GM12878 (cell line): ENCODE data around the gene NXN. TPM values are rescaled to one million over a fixed set of nuclear protein-coding genes. Genes with fewer than 3 reads are reported as not detected.

ENCODE experiments used
- ATAC-seq: fragments of 200-7000 bp; cut with Tn5 transposase; 3 replicates; pipeline ENCODE4 v1.9.1; 2020; ENCODE audit warnings: mild to moderate bottlenecking, moderate library complexity
- BruUV-seq: library from RNA; stranded (reverse); fragments of 400-500 nt; replicated peaks from 2 replicates; lab custom pipeline; 2021; lab: Mats Ljungman, UMichigan
- CTCF ChIA-PET: fragments of 300-600 bp; sonication (Branson Sonifier 250); formaldehyde crosslinking; extraction: SDS; loops from one replicate; lab custom pipeline; 2021; ENCODE audit warnings: inconsistent platforms; lab: Yijun Ruan, JAX
- POLR2A ChIA-PET: fragments of 350-600 bp; formaldehyde crosslinking; extraction: SDS; loops from one replicate; lab custom pipeline; 2021; ENCODE audit warnings: inconsistent platforms; lab: Charles Lee
- RAD21 ChIA-PET: fragments of 300-600 bp; sonication (Branson Sonifier 250); formaldehyde crosslinking; loops from one replicate; lab custom pipeline; 2023; ENCODE audit warnings: antibody characterized with exemption; ENCODE audit not compliant: unreplicated experiment; lab: Charles Lee
- SMC1A ChIA-PET: fragments of 300-600 bp; sonication (Branson Sonifier 250); formaldehyde crosslinking; loops from one replicate; lab custom pipeline; 2023; ENCODE audit not compliant: unreplicated experiment, uncharacterized antibody; lab: Charles Lee
- DNase-seq: peaks from one replicate; pipeline ENCODE4 v3.0.0-alpha.2; 2011; ENCODE audit warnings: low read depth, low spot score
- FAIRE-seq: peaks from 3 replicates; lab custom pipeline; 2011; peaks lifted over from hg19 to GRCh38; lab: Jason Lieb, UNC
- H2AFZ ChIP-seq: 2 replicates; pipeline ENCODE4 v1.6.0; 2011; ENCODE audit warnings: low read depth, low read length, control low read depth; ENCODE audit not compliant: control insufficient read depth
- H3K27ac ChIP-seq: 2 replicates; pipeline ENCODE4 v1.5.1; 2011; ENCODE audit warnings: control low read depth; ENCODE audit not compliant: control insufficient read depth, insufficient read depth
- H3K27me3 ChIP-seq, 2 experiments: replicated peaks in 1 of 2; 2 replicates each; pipeline versions ENCODE4 v1.6.0 to v1.6.1; 2011; ENCODE audit warnings: low read length in 1 of 2; ENCODE audit not compliant: control insufficient read depth in 2 of 2, insufficient read depth in 2 of 2
- H3K36me3 ChIP-seq, 2 experiments: 2 replicates each; pipeline ENCODE4 v1.5.1; 2011; ENCODE audit warnings: low read length in 1 of 2; ENCODE audit not compliant: control insufficient read depth in 2 of 2, insufficient read depth in 2 of 2
- H3K4me1 ChIP-seq: 2 replicates; pipeline ENCODE4 v1.6.1; 2011; ENCODE audit warnings: mild to moderate bottlenecking, low read length, moderate library complexity, mixed read lengths; ENCODE audit not compliant: control insufficient read depth, insufficient read depth
- H3K4me2 ChIP-seq: 2 replicates; pipeline ENCODE4 v1.6.0; 2011; ENCODE audit warnings: control low read depth; ENCODE audit not compliant: control insufficient read depth, insufficient read depth
- H3K4me3 ChIP-seq: fragments of 200-600 bp; sonication (generic); 2 replicates; pipeline ENCODE4 v1.5.1; 2016
- H3K79me2 ChIP-seq: 2 replicates; pipeline ENCODE4 v1.6.0; 2011; ENCODE audit warnings: low read length; ENCODE audit not compliant: control insufficient read depth, insufficient read depth
- H3K9ac ChIP-seq: 2 replicates; pipeline ENCODE4 v1.8.0; 2011; ENCODE audit warnings: low read length, control low read depth, mixed read lengths; ENCODE audit not compliant: control insufficient read depth, insufficient read depth
- H3K9me3 ChIP-seq: replicated peaks from 3 replicates; pipeline ENCODE4 v1.5.1; 2011; ENCODE audit warnings: mild to moderate bottlenecking, low read length; ENCODE audit not compliant: control insufficient read depth, insufficient read depth
- H4K20me1 ChIP-seq: 2 replicates; pipeline ENCODE4 v1.6.0; 2011; ENCODE audit not compliant: control insufficient read depth, insufficient read depth
- CTCF ChIP-seq, 3 experiments: IDR thresholded peaks in 2 of 3; conservative IDR thresholded peaks in 1 of 3; 2 replicates each; pipeline ENCODE4 v1.5.1; 2011; ENCODE audit warnings: low read depth in 3 of 3, low read length in 3 of 3, mild to moderate bottlenecking in 3 of 3, control low read depth in 2 of 3, moderate library complexity in 2 of 3, inconsistent platforms in 1 of 3, mixed read lengths in 1 of 3; ENCODE audit not compliant: control insufficient read depth in 2 of 3, insufficient read depth in 1 of 3; ENCODE audit errors: extremely low read depth in 1 of 3
- ESRRA ChIP-seq: IDR thresholded peaks from 2 replicates; pipeline ENCODE4 v1.6.1; 2012; ENCODE audit warnings: mild to moderate bottlenecking, low read length, improper control_type of control experiment
- FOXK2 ChIP-seq: fragments of 450-650 bp; IDR thresholded peaks from 2 replicates; pipeline ENCODE4 v1.6.1; 2017; ENCODE audit warnings: mild to moderate bottlenecking, moderate library complexity
- HDAC6 ChIP-seq: fragments of 200-600 bp; sonication (generic); IDR thresholded peaks from one replicate; pipeline ENCODE4 v1.8.0; 2017; ENCODE audit warnings: antibody characterized with exemption; ENCODE audit not compliant: unreplicated experiment
- HDGF ChIP-seq: fragments of 450-650 bp; IDR thresholded peaks from 2 replicates; pipeline ENCODE4 v1.6.1; 2016; ENCODE audit warnings: antibody characterized with exemption
- JUND ChIP-seq: IDR thresholded peaks from 2 replicates; pipeline ENCODE4 v1.6.1; 2012; ENCODE audit warnings: low read depth, mild to moderate bottlenecking, low read length, improper control_type of control experiment, moderate library complexity
- MXI1 ChIP-seq: fragments of 150-350 bp; IDR thresholded peaks from 2 replicates; pipeline ENCODE4 v1.6.1; 2011; ENCODE audit warnings: low read depth, mild to moderate bottlenecking, inconsistent platforms, low read length, improper control_type of control experiment
- NKRF ChIP-seq: fragments of 450-650 bp; conservative IDR thresholded peaks from 2 replicates; pipeline ENCODE4 v1.6.1; 2017; ENCODE audit warnings: mild to moderate bottlenecking, moderate library complexity
- RBBP5 ChIP-seq: fragments of 200-600 bp; sonication (generic); conservative IDR thresholded peaks from 2 replicates; pipeline ENCODE4 v1.6.1; 2016
- SKIL ChIP-seq: fragments of 450-650 bp; IDR thresholded peaks from 2 replicates; pipeline ENCODE4 v1.6.1; 2017; ENCODE audit warnings: mild to moderate bottlenecking, low read depth, inconsistent platforms; ENCODE audit not compliant: poor library complexity, severe bottlenecking
- SP1 ChIP-seq: IDR thresholded peaks from one replicate; pipeline ENCODE4 v1.6.1; 2011; ENCODE audit warnings: low read depth, low read length
- SREBF1 ChIP-seq: IDR thresholded peaks from 2 replicates; pipeline ENCODE4 v1.6.1; 2012; ENCODE audit warnings: mild to moderate bottlenecking, low read length
- SUZ12 ChIP-seq: fragments of 200-600 bp; sonication (generic); IDR thresholded peaks from one replicate; pipeline ENCODE4 v1.6.1; 2018; ENCODE audit warnings: antibody characterized with exemption, mild to moderate bottlenecking; ENCODE audit not compliant: unreplicated experiment
- TBL1XR1 ChIP-seq: IDR thresholded peaks from 2 replicates; pipeline ENCODE4 v1.6.1; 2012; ENCODE audit warnings: low read depth, low read length, improper control_type of control experiment
- ZBTB4 ChIP-seq: fragments of 450-650 bp; formaldehyde crosslinking; IDR thresholded peaks from 2 replicates; pipeline ENCODE4 v1.4.0; 2022; ENCODE audit warnings: mild to moderate bottlenecking, moderate library complexity
- ZNF24 ChIP-seq: fragments of 450-650 bp; IDR thresholded peaks from 2 replicates; pipeline ENCODE4 v1.6.1; 2017; ENCODE audit warnings: antibody characterized with exemption, mild to moderate bottlenecking
- WGBS: methylation state at CpG from one replicate; pipeline ENCODE4 v1.1.6; 2016; ENCODE audit warnings: low lambda C conversion rate; ENCODE audit not compliant: insufficient replicate concordance, insufficient coverage; ENCODE audit errors: missing lambda C conversion rate; 5-methylcytosine and 5-hydroxymethylcytosine counted together
- in situ Hi-C: fragments of 300-500 bp; cut with MboI; formaldehyde crosslinking; loops from 9 replicates; pipeline ENCODE4 v1.14.3; 2018; ENCODE audit warnings: mixed read lengths
- intact Hi-C: fragments of 100-400 bp; cut with micrococcal nuclease; formaldehyde crosslinking; loops from one replicate; pipeline ENCODE4 v1.14.2; 2022; ENCODE audit not compliant: unreplicated experiment
- polyA plus RNA-seq, 11 experiments: library from polyadenylated mRNA; depleted of rRNA in 4 of 11; unstranded in 6 of 11; stranded (reverse) in 5 of 11; fragments of >200 nt; fragmentation: Nextera tagmentation in 4 of 11; fragmentation: Illumina TruSeq in 1 of 11; extraction: Ambion mirVana in 4 of 11; extraction: Trizol in 1 of 11; gene quantifications; 1 replicate in 1 of 11; 2 replicates in 10 of 11; pipeline versions ENCODE4 v1.2.1 to v1.2.3, GENCODE V29; 2011 to 2016; ENCODE audit warnings: inconsistent platforms in 2 of 11, missing spikeins in 2 of 11, low read depth in 1 of 11
- total RNA-seq, 4 experiments: library from RNA; depleted of rRNA in 3 of 4; stranded (reverse); fragments of >200 nt in 3 of 4; fragmentation: Illumina TruSeq in 1 of 4; extraction: Trizol in 1 of 4; gene quantifications; 2 replicates each; pipeline versions ENCODE4 v1.2.1 to v1.2.3, GENCODE V29; 2013 to 2021

NXN gene
- total and polyA plus RNA-seq, 10 of the 15 experiments (the other 5 are each of a cell fraction or from before 2014, with no cell fraction given), result 0.04 to 1.2 (median 0.30) TPM

GRCh38 chr17:958712-959451, 20.7 kb downstream of the NXN start:
- Histone ChIP-seq H3K79me2 (no peaks in the 10 kb centered on the region), H3K9ac (no peak overlapping the region), H3K36me3 (no peaks in the 10 kb centered on the region), H3K27ac (no peak overlapping the region), H3K9me3 (no peaks in the 10 kb centered on the region), H2AFZ (no peak overlapping the region), H3K4me2 (no peak overlapping the region), H3K4me3 (no peak overlapping the region), H4K20me1 (no peaks in the 10 kb centered on the region), H3K27me3 (no peaks in the 10 kb centered on the region), H3K4me1 (no peaks in the 10 kb centered on the region)
- ChIA-PET RAD21 (no interaction called here), POLR2A (no interaction called here), CTCF (no interaction called here), SMC1A (no interaction called here)
- 76% methylated on average over 29 of the region's 31 CpGs for WGBS
- intact Hi-C loops (no loop called here), in situ Hi-C loops (no loop called here)
- no peak for FAIRE-seq
- BruUV-seq, result no TSS peak
- ATAC-seq, result no peak
- no peak for DNase-seq
- TF ChIP-seq SREBF1, result no peak
- TF ChIP-seq SKIL, result no peak
- TF ChIP-seq ZNF24, result no peak
- no peak for TF ChIP-seq SUZ12
- TF ChIP-seq RBBP5, result no peak
- no peak for TF ChIP-seq ZBTB4 (CRISPR knock-in tag)
- TF ChIP-seq FOXK2, result no peak
- no peak for TF ChIP-seq HDGF
- TF ChIP-seq NKRF, result no peak
- no peak for TF ChIP-seq HDAC6
- no peak for TF ChIP-seq SP1
- no peak for TF ChIP-seq TBL1XR1
- no peak for TF ChIP-seq CTCF (IDR thresholded peaks at IDR 0.05 in 2 of 3, conservative IDR thresholded peaks at IDR 0.05 in 1 of 3; ENCODE audit: control insufficient read depth in 2 of 3, extremely low read depth in 1 of 3, insufficient read depth in 1 of 3, low read depth in 3 of 3, low read length in 3 of 3)
- TF ChIP-seq JUND, result no peak
- TF ChIP-seq MXI1, result no peak
- TF ChIP-seq ESRRA, result no peak
